GM18505 (cell line): Measurements from ENCODE around the gene PLEKHA1.

Source experiments
- ATAC-seq: cut with Tn5 transposase; IDR thresholded peaks from one replicate; pipeline ENCODE4 v1.9.1; 2021; ENCODE audit not compliant: unreplicated experiment
- POLR2A ChIP-seq: IDR thresholded peaks from 4 replicates; pipeline ENCODE4 v1.6.1; 2011; ENCODE audit warnings: borderline replicate concordance; ENCODE audit not compliant: insufficient read depth, insufficient read length; ENCODE audit errors: extremely low read depth

Gene PLEKHA1

GRCh38 chr10:122460891-122461293 lies 86.4 kb downstream of the PLEKHA1 start:
- no peak for TF ChIP-seq POLR2A
- no peak for ATAC-seq

- no peak for ATAC-seq
- TF ChIP-seq POLR2A: no peak
Measured at GRCh38 chr10:122461367-122461728, 86.8 kb downstream of the PLEKHA1 start, which contains the start of gene HTRA1. HTRA1 (plus strand) TSS chr10:122461553; CDS start chr10:122461653, 100 bp downstream.

- no peak for ATAC-seq
- TF ChIP-seq POLR2A: no peak
Measured at GRCh38 chr10:122461729-122462532, 87.4 kb downstream of the PLEKHA1 start.

- no peak for ATAC-seq
- TF ChIP-seq POLR2A: no peak
Measured at GRCh38 chr10:122462533-122463465, 88.3 kb downstream of the PLEKHA1 start.

GRCh38 chr10:122463466-122464249 lies 89.2 kb downstream of the PLEKHA1 start:
- TF ChIP-seq POLR2A: no peak
- no peak for ATAC-seq

- ATAC-seq: no peak
- TF ChIP-seq POLR2A: no peak
Measured at GRCh38 chr10:122464250-122464510, 89.7 kb downstream of the PLEKHA1 start.

- no peak for TF ChIP-seq POLR2A
- ATAC-seq: no peak
Measured at GRCh38 chr10:122464586-122464985, 90.1 kb downstream of the PLEKHA1 start.

GRCh38 chr10:122465401-122466040 lies 91.0 kb downstream of the PLEKHA1 start:
- TF ChIP-seq POLR2A: no peak
- no peak for ATAC-seq

GRCh38 chr10:122466951-122467381 lies 92.5 kb downstream of the PLEKHA1 start:
- no peak for ATAC-seq
- TF ChIP-seq POLR2A: no peak

GRCh38 chr10:122467701-122468100 lies 93.2 kb downstream of the PLEKHA1 start:
- no peak for TF ChIP-seq POLR2A
- ATAC-seq: no peak

- ATAC-seq: no peak
- TF ChIP-seq POLR2A: no peak
Measured at GRCh38 chr10:122468307-122468925, 93.9 kb downstream of the PLEKHA1 start.
